Activated naive CD4-positive, alpha-beta T cell treated with anti-CD3 and anti-CD28 coated beads, Interleukin-2, amount 10 ng/mL, durations not matched to agents 7 days and 5 days (primary cell): ENCODE results near the gene TLX1.

Experiments used
- CTCF ChIA-PET: fragments of 350-600 bp; sonication (Branson Sonifier 250); formaldehyde crosslinking; loops from one replicate; lab custom pipeline; 2021; ENCODE audit warnings: antibody characterized with exemption; lab: Charles Lee
- DNase-seq: peaks from one replicate; pipeline ENCODE4 v3.0.0-alpha.2; 2020
- H3K27ac Mint-ChIP-seq: one replicate; pipeline ENCODE4 v1.8.0; 2021; ENCODE audit warnings: mild to moderate bottlenecking, moderate library complexity, mixed read lengths
- H3K27me3 Mint-ChIP-seq: one replicate; pipeline ENCODE4 v1.8.0; 2021; ENCODE audit warnings: mild to moderate bottlenecking, mixed read lengths
- H3K36me3 Mint-ChIP-seq: one replicate; pipeline ENCODE4 v1.8.0; 2021; ENCODE audit warnings: mixed read lengths
- H3K4me1 Mint-ChIP-seq: one replicate; pipeline ENCODE4 v1.8.0; 2021; ENCODE audit warnings: mixed read lengths
- H3K4me3 Mint-ChIP-seq: one replicate; pipeline ENCODE4 v1.8.0; 2021; ENCODE audit warnings: mild to moderate bottlenecking, moderate library complexity, mixed read lengths
- H3K9me3 Mint-ChIP-seq: one replicate; pipeline ENCODE4 v1.8.0; 2021; ENCODE audit warnings: mixed read lengths

The TLX1 gene

GRCh38 chr10:101133489-101134298, 2.6 kb downstream of the TLX1 start:
- CTCF ChIA-PET = interaction anchor here (1.0 to 1.2 kb wide), 3 partner anchors 18 to 104 kb away, joined by 3 to 4 read pairs (median 3); no protein-coding TSS in a partner anchor
- peaks cover 100% of the 10 kb centered on the region for H3K27me3 Mint-ChIP-seq
- peaks cover 3% of the 10 kb centered on the region for H3K36me3 Mint-ChIP-seq
- H3K9me3 Mint-ChIP-seq = no peaks in the 10 kb centered on the region
- DNase-seq = no peak
- H3K27ac Mint-ChIP-seq = peak overlapping the region; percentile 71
- H3K4me1 Mint-ChIP-seq = peaks cover 23% of the 10 kb centered on the region
- no peak overlapping the region for H3K4me3 Mint-ChIP-seq

GRCh38 chr10:101134299-101135127, 3.4 kb downstream of the TLX1 start:
- Mint-ChIP-seq H3K4me3 (peak overlapping the region; percentile 11), H3K9me3 (no peaks in the 10 kb centered on the region), H3K27me3 (peaks cover 100% of the 10 kb centered on the region), H3K36me3 (peaks cover 3% of the 10 kb centered on the region), H3K27ac (peak overlapping the region; percentile 34), H3K4me1 (peaks cover 23% of the 10 kb centered on the region)
- no peak for DNase-seq
- CTCF ChIA-PET = interaction anchor here (1.0 kb wide), 2 partner anchors 38 to 103 kb away, joined by 3 to 4 read pairs; no protein-coding TSS in a partner anchor

GRCh38 chr10:101135141-101136006, 4.3 kb downstream of the TLX1 start:
- no peak for DNase-seq
- CTCF ChIA-PET = interaction anchor here (1.0 kb wide), 1 partner anchor 39 kb away, joined by 4 read pairs; no protein-coding TSS in a partner anchor
- peaks cover 3% of the 10 kb centered on the region for H3K36me3 Mint-ChIP-seq

GRCh38 chr10:101136007-101136707, 5.1 kb downstream of the TLX1 start:
- Mint-ChIP-seq H3K4me3 (no peak overlapping the region), H3K27ac (peak overlapping the region; percentile 50), H3K4me1 (peaks cover 20% of the 10 kb centered on the region), H3K9me3 (no peaks in the 10 kb centered on the region), H3K27me3 (peaks cover 100% of the 10 kb centered on the region), H3K36me3 (peaks cover 3% of the 10 kb centered on the region)
- no peak for DNase-seq
- CTCF ChIA-PET = interaction anchor here (8.1 kb wide), 1 partner anchor 39 kb away, joined by 272 read pairs; no protein-coding TSS in a partner anchor

More at GRCh38 chr10:101135141-101136006, 4.3 kb downstream of the TLX1 start:
- peak overlapping the region; percentile 34 for H3K27ac Mint-ChIP-seq
- H3K4me1 Mint-ChIP-seq = peaks cover 23% of the 10 kb centered on the region
- H3K4me3 Mint-ChIP-seq = peak overlapping the region; percentile 11
- H3K9me3 Mint-ChIP-seq = no peaks in the 10 kb centered on the region
- peaks cover 100% of the 10 kb centered on the region for H3K27me3 Mint-ChIP-seq

GRCh38 chr10:101136708-101137121, 5.6 kb downstream of the TLX1 start:
- peaks cover 20% of the 10 kb centered on the region for H3K4me1 Mint-ChIP-seq
- H3K4me3 Mint-ChIP-seq = no peak overlapping the region
- CTCF ChIA-PET = interaction anchor here (8.1 kb wide), 1 partner anchor 40 kb away, joined by 272 read pairs; no protein-coding TSS in a partner anchor
- DNase-seq = no peak
- H3K9me3 Mint-ChIP-seq = no peaks in the 10 kb centered on the region
- H3K36me3 Mint-ChIP-seq = peaks cover 3% of the 10 kb centered on the region
- H3K27me3 Mint-ChIP-seq = peaks cover 100% of the 10 kb centered on the region
- H3K27ac Mint-ChIP-seq = peak overlapping the region; percentile 50

GRCh38 chr10:101137271-101137670, 6.2 kb downstream of the TLX1 start:
- H3K27ac Mint-ChIP-seq = no peak overlapping the region
- CTCF ChIA-PET = interaction anchor here (0.7 to 8.1 kb wide), 2 partner anchors 40 to 78 kb away, joined by 3 to 272 read pairs; no protein-coding TSS in a partner anchor
- no peak overlapping the region for H3K4me3 Mint-ChIP-seq
- H3K9me3 Mint-ChIP-seq = no peaks in the 10 kb centered on the region
- peaks cover 100% of the 10 kb centered on the region for H3K27me3 Mint-ChIP-seq
- DNase-seq = no peak
- peaks cover 3% of the 10 kb centered on the region for H3K36me3 Mint-ChIP-seq
- H3K4me1 Mint-ChIP-seq = peaks cover 19% of the 10 kb centered on the region

- Mint-ChIP-seq H3K9me3 (no peaks in the 10 kb centered on the region), H3K36me3 (peaks cover 2% of the 10 kb centered on the region), H3K27me3 (peaks cover 100% of the 10 kb centered on the region), H3K4me3 (no peak overlapping the region), H3K4me1 (peaks cover 14% of the 10 kb centered on the region), H3K27ac (no peak overlapping the region)
- DNase-seq = no peak
- CTCF ChIA-PET = interaction anchor here (0.8 to 8.1 kb wide), 3 partner anchors 23 to 89 kb away, joined by 3 to 272 read pairs (median 3); no protein-coding TSS in a partner anchor
Observed at GRCh38 chr10:101138788-101139420, 7.8 kb downstream of the TLX1 start.

- Mint-ChIP-seq H3K9me3 (no peaks in the 10 kb centered on the region), H3K36me3 (no peaks in the 10 kb centered on the region), H3K4me1 (peaks cover 11% of the 10 kb centered on the region), H3K27ac (no peak overlapping the region), H3K4me3 (no peak overlapping the region), H3K27me3 (peaks cover 100% of the 10 kb centered on the region)
- DNase-seq = no peak
- CTCF ChIA-PET = interaction anchor here (0.7 to 8.1 kb wide), 4 partner anchors 22 to 1475 kb away, joined by 3 to 272 read pairs (median 3); no protein-coding TSS in a partner anchor
Observed at GRCh38 chr10:101139421-101139911, 8.4 kb downstream of the TLX1 start.

GRCh38 chr10:101140084-101140949, 9.2 kb downstream of the TLX1 start:
- H3K9me3 Mint-ChIP-seq = no peaks in the 10 kb centered on the region
- H3K4me1 Mint-ChIP-seq = peaks cover 7% of the 10 kb centered on the region
- peaks cover 100% of the 10 kb centered on the region for H3K27me3 Mint-ChIP-seq
- DNase-seq = no peak
- H3K36me3 Mint-ChIP-seq = no peaks in the 10 kb centered on the region
- CTCF ChIA-PET = interaction anchor here (0.7 to 8.1 kb wide), 9 partner anchors 14 to 1474 kb away, joined by 3 to 272 read pairs (median 18); no protein-coding TSS in a partner anchor
- H3K4me3 Mint-ChIP-seq = no peak overlapping the region
- no peak overlapping the region for H3K27ac Mint-ChIP-seq

GRCh38 chr10:101140950-101141615, 10.0 kb downstream of the TLX1 start:
- CTCF ChIA-PET = interaction anchor here (1.3 to 8.1 kb wide), 21 partner anchors 9 to 123 kb away, joined by 3 to 272 read pairs (median 12); partner anchors contain the start of genes KAZALD1 and TLX1
- peaks cover 3% of the 10 kb centered on the region for H3K4me1 Mint-ChIP-seq
- no peak overlapping the region for H3K4me3 Mint-ChIP-seq
- no peak for DNase-seq
- H3K27me3 Mint-ChIP-seq = peaks cover 100% of the 10 kb centered on the region
- no peaks in the 10 kb centered on the region for H3K36me3 Mint-ChIP-seq
- no peak overlapping the region for H3K27ac Mint-ChIP-seq
- no peaks in the 10 kb centered on the region for H3K9me3 Mint-ChIP-seq
